Measurements from ENCODE around the gene CCDC170. TPM values are rescaled to one million over a fixed set of nuclear protein-coding genes. Genes with fewer than 3 reads are reported as not detected.
"Not testable (repeated sequence)": the region's sequence is repeated elsewhere in the genome, so short reads cannot be mapped to it uniquely, and the experiment has no call there.

Gene CCDC170
- total RNA-seq, 5 donors from 2014 or later (not counting 1 experiment from before 2014, with no cell fraction given): 0.07 to 0.32 TPM; not detected in 3

GRCh38 chr6:151544884-151545283, 51.1 kb downstream of the CCDC170 start:
- ATAC-seq (replicated peaks in 1 of 4); CTCF ChIA-PET; H3K27me3 Mint-ChIP-seq; H3K36me3 Mint-ChIP-seq; H3K4me3 ChIP-seq (ENCODE audit: control insufficient read depth in 1 of 2, extremely low read depth in 1 of 2, low read length in 1 of 2); H3K4me1 Mint-ChIP-seq; H3K27ac ChIP-seq (ENCODE audit: low read length); DNase-seq; POLR2A ChIA-PET; H3K27ac Mint-ChIP-seq; H3K9me3 ChIP-seq; H3K4me1 ChIP-seq (ENCODE audit: control insufficient read depth in 1 of 2, extremely low read depth in 1 of 2, insufficient read depth in 2 of 2, low read length in 2 of 2); H3K4me3 Mint-ChIP-seq; H3K36me3 ChIP-seq (ENCODE audit: control insufficient read depth in 2 of 2, extremely low read depth in 1 of 2, insufficient read depth in 1 of 2, low read length in 1 of 2): not testable (repeated sequence)
- WGBS (ENCODE audit: insufficient coverage): no CpG with 5 or more reads among the region's 6 CpGs
- peaks cover 2 to 10% (median 7%) of the 10 kb centered on the region in 3 donors for H3K9me3 Mint-ChIP-seq
- peaks cover 0 to 12% of the 10 kb centered on the region in 2 experiments for H3K27me3 ChIP-seq (replicated peaks in 1 of 2; ENCODE audit: control insufficient read depth in 2 of 2, extremely low read depth in 1 of 2, insufficient read depth in 2 of 2, low read length in 1 of 2)

DNA sequence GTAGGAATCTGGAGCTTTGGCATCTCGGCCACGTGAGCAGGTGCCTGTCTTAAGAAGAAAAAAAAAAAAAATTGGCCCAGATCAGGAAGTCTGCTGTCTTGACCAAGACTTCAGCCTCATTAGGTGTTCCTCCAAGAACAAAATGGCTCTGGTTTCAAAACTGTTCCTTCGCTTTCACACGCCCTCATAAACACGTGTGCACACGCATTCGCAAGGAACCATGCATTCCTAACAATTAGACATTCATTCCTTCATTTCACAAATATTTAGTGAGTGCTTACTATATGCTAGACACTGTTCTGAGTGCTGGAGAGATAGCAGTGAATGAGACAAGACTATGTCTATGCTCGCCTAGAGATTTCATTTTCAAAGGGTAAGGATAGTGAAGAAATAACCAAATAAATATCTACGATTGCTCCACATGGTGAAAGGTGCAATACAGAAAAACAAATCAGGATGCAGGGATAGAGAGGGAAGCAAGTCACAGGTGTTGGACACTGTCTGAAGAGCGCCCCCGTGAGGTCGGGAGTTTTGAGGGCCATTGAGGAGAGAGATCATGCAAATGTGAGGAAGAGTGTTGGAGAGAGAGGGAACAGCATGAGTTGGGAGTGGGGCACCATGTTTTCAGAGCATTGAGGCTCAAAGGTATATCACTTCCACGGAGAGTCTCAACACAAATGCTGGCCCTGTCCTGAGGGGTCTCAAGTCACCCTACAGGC, 53.3 kb downstream of the CCDC170 start:
- H3K27ac Mint-ChIP-seq: no peak overlapping the region
- Histone ChIP-seq H3K36me3 (ENCODE audit: control insufficient read depth in 2 of 2, extremely low read depth in 1 of 2, insufficient read depth in 1 of 2, low read length in 1 of 2) (no peaks in the 10 kb centered on the region), H3K9me3 (no peaks in the 10 kb centered on the region), H3K27me3 (replicated peaks in 1 of 2; ENCODE audit: control insufficient read depth in 2 of 2, extremely low read depth in 1 of 2, insufficient read depth in 2 of 2, low read length in 1 of 2) (peaks cover 0 to 10% of the 10 kb centered on the region in 2 experiments), H3K27ac (ENCODE audit: low read length) (no peak overlapping the region), H3K4me3 (ENCODE audit: control insufficient read depth in 1 of 2, extremely low read depth in 1 of 2, low read length in 1 of 2) (no peak overlapping the region), H3K4me1 (ENCODE audit: control insufficient read depth in 1 of 2, extremely low read depth in 1 of 2, insufficient read depth in 2 of 2, low read length in 2 of 2) (no peaks in the 10 kb centered on the region)
- DNase-seq (no peak), ATAC-seq (replicated peaks in 1 of 4) (no peak)
- ChIA-PET POLR2A (no interaction called here), CTCF (no interaction called here)
- H3K9me3 Mint-ChIP-seq: peaks cover 4 to 7% (median 4%) of the 10 kb centered on the region in 3 donors
- H3K4me3 Mint-ChIP-seq: no peak overlapping the region
- no peaks in the 10 kb centered on the region for H3K4me1 Mint-ChIP-seq
- 80% methylated on average over 6 of the region's 13 CpGs for WGBS (ENCODE audit: insufficient coverage)
- peaks cover 4 to 9% of the 10 kb centered on the region in 2 donors for H3K27me3 Mint-ChIP-seq
- H3K36me3 Mint-ChIP-seq: no peaks in the 10 kb centered on the region

DNA sequence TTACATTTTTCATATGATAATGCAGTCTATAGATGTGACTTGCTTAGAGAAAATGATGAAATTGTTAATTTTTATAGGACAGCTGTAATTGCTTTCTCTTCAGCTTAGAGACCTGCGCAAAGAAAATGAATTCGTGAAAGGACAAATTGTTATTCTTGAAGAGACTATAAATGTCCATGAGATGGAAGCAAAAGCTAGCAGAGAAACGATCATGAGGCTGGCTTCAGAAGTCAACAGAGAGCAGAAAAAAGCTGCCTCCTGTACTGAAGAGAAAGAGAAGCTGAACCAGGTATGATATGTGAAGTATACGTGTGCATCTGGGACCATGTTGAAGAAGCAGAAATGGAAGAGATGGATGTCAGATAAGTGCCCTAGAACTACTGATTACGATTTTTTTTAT, 54.4 kb downstream of the CCDC170 start:
- H3K4me3 ChIP-seq (ENCODE audit: control insufficient read depth in 1 of 2, extremely low read depth in 1 of 2, low read length in 1 of 2): no peak overlapping the region
- Mint-ChIP-seq H3K9me3 (peaks cover 4 to 7% (median 4%) of the 10 kb centered on the region in 3 donors), H3K27ac (no peak overlapping the region), H3K4me1 (no peaks in the 10 kb centered on the region), H3K27me3 (peaks cover 4 to 9% of the 10 kb centered on the region in 2 donors), H3K36me3 (no peaks in the 10 kb centered on the region), H3K4me3 (no peak overlapping the region)
- DNase-seq: no peak
- H3K9me3 ChIP-seq: no peaks in the 10 kb centered on the region
- CTCF ChIA-PET: no interaction called here
- H3K27me3 ChIP-seq (replicated peaks in 1 of 2; ENCODE audit: control insufficient read depth in 2 of 2, extremely low read depth in 1 of 2, insufficient read depth in 2 of 2, low read length in 1 of 2): peaks cover 0 to 10% of the 10 kb centered on the region in 2 experiments
- 100% methylated on average over 3 of the region's 5 CpGs for WGBS (ENCODE audit: insufficient coverage)
- POLR2A ChIA-PET: no interaction called here
- H3K36me3 ChIP-seq (ENCODE audit: control insufficient read depth in 2 of 2, extremely low read depth in 1 of 2, insufficient read depth in 1 of 2, low read length in 1 of 2): no peaks in the 10 kb centered on the region
- H3K4me1 ChIP-seq (ENCODE audit: control insufficient read depth in 1 of 2, extremely low read depth in 1 of 2, insufficient read depth in 2 of 2, low read length in 2 of 2): no peaks in the 10 kb centered on the region
- no peak for ATAC-seq (replicated peaks in 1 of 4)
- no peak overlapping the region for H3K27ac ChIP-seq (ENCODE audit: low read length)

- Mint-ChIP-seq H3K9me3 (peaks cover 4 to 7% (median 4%) of the 10 kb centered on the region in 3 donors), H3K4me1 (no peaks in the 10 kb centered on the region), H3K27me3 (peaks cover 4 to 9% of the 10 kb centered on the region in 2 donors), H3K27ac (no peak overlapping the region), H3K4me3 (no peak overlapping the region), H3K36me3 (no peaks in the 10 kb centered on the region)
- Histone ChIP-seq H3K27ac (ENCODE audit: low read length) (no peak overlapping the region), H3K9me3 (no peaks in the 10 kb centered on the region), H3K36me3 (ENCODE audit: control insufficient read depth in 2 of 2, extremely low read depth in 1 of 2, insufficient read depth in 1 of 2, low read length in 1 of 2) (no peaks in the 10 kb centered on the region), H3K4me3 (ENCODE audit: control insufficient read depth in 1 of 2, extremely low read depth in 1 of 2, low read length in 1 of 2) (no peak overlapping the region), H3K27me3 (replicated peaks in 1 of 2; ENCODE audit: control insufficient read depth in 2 of 2, extremely low read depth in 1 of 2, insufficient read depth in 2 of 2, low read length in 1 of 2) (peaks cover 0 to 10% of the 10 kb centered on the region in 2 experiments), H3K4me1 (ENCODE audit: control insufficient read depth in 1 of 2, extremely low read depth in 1 of 2, insufficient read depth in 2 of 2, low read length in 2 of 2) (no peaks in the 10 kb centered on the region)
- no peak for DNase-seq
- WGBS (ENCODE audit: insufficient coverage): no CpG with 5 or more reads among the region's 1 CpG
- ChIA-PET CTCF (interaction anchor here in 1 of 2 donors (0.5 to 0.8 kb wide), 2 partner anchors 72 to 893 kb away, joined by 3 read pairs; no protein-coding TSS in a partner anchor), POLR2A (no interaction called here)
- no peak for ATAC-seq (replicated peaks in 1 of 4)
These were observed 56.0 kb downstream of the CCDC170 start for GRCh38 chr6:151549790-151550189.

GRCh38 chr6:151550618-151551017, 56.8 kb downstream of the CCDC170 start:
- Histone ChIP-seq H3K9me3 (no peaks in the 10 kb centered on the region), H3K27ac (ENCODE audit: low read length) (no peak overlapping the region), H3K4me1 (ENCODE audit: control insufficient read depth in 1 of 2, extremely low read depth in 1 of 2, insufficient read depth in 2 of 2, low read length in 2 of 2) (no peaks in the 10 kb centered on the region), H3K36me3 (ENCODE audit: control insufficient read depth in 2 of 2, extremely low read depth in 1 of 2, insufficient read depth in 1 of 2, low read length in 1 of 2) (no peaks in the 10 kb centered on the region), H3K4me3 (ENCODE audit: control insufficient read depth in 1 of 2, extremely low read depth in 1 of 2, low read length in 1 of 2) (no peak overlapping the region), H3K27me3 (replicated peaks in 1 of 2; ENCODE audit: control insufficient read depth in 2 of 2, extremely low read depth in 1 of 2, insufficient read depth in 2 of 2, low read length in 1 of 2) (peaks cover 0 to 9% of the 10 kb centered on the region in 2 experiments)
- Mint-ChIP-seq H3K27me3 (peaks cover 4 to 9% of the 10 kb centered on the region in 2 donors), H3K4me3 (no peak overlapping the region), H3K36me3 (no peaks in the 10 kb centered on the region), H3K4me1 (no peaks in the 10 kb centered on the region), H3K9me3 (peaks cover 4 to 7% (median 4%) of the 10 kb centered on the region in 3 donors), H3K27ac (no peak overlapping the region)
- WGBS (ENCODE audit: insufficient coverage): 88% methylated on average over 1 of the region's 3 CpGs
- DNase-seq (no peak), ATAC-seq (replicated peaks in 1 of 4) (no peak)
- POLR2A ChIA-PET: no interaction called here
- CTCF ChIA-PET: interaction anchor here in 1 of 2 donors (0.8 kb wide), 1 partner anchor 894 kb away, joined by 3 read pairs; no protein-coding TSS in a partner anchor

DNA sequence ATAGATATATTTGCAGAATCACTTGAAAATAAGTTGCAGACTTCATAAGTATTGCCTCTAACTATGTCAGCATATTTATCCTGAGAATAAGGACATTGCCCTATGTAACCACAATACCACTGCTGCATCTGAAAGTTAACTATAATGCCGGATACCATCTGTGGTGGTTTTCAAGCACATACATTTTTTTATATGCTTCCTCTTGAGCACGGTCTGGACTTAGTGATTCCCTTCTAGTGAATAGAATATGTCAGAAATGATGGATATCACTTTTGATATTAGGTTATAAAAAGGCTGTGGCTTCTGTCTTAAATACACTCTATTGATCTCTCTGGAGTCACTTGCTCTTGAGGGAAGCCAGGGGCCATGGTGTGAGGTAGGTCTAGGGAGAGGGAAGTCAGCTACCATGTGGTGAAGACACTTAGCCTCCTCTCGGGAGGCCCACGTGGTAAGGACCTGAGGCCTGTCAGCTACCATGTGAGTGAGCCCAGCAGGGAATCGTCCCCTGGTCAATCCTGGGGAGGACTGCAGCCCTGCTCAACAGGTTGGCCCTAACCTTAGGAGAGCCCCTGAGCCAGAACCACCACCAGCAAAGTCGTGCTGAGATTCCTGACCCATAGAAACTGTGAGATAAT, 57.5 kb downstream of the CCDC170 start:
- ChIA-PET POLR2A (no interaction called here), CTCF (interaction anchor here in 1 of 2 donors (0.7 kb wide), 1 partner anchor 661 kb away, joined by 10 read pairs; no protein-coding TSS in a partner anchor)
- Histone ChIP-seq H3K27ac (ENCODE audit: low read length) (no peak overlapping the region), H3K27me3 (replicated peaks in 1 of 2; ENCODE audit: control insufficient read depth in 2 of 2, extremely low read depth in 1 of 2, insufficient read depth in 2 of 2, low read length in 1 of 2) (peaks cover 0 to 4% of the 10 kb centered on the region in 2 experiments), H3K36me3 (ENCODE audit: control insufficient read depth in 2 of 2, extremely low read depth in 1 of 2, insufficient read depth in 1 of 2, low read length in 1 of 2) (no peaks in the 10 kb centered on the region), H3K4me1 (ENCODE audit: control insufficient read depth in 1 of 2, extremely low read depth in 1 of 2, insufficient read depth in 2 of 2, low read length in 2 of 2) (no peaks in the 10 kb centered on the region), H3K4me3 (ENCODE audit: control insufficient read depth in 1 of 2, extremely low read depth in 1 of 2, low read length in 1 of 2) (no peak overlapping the region), H3K9me3 (no peaks in the 10 kb centered on the region)
- DNase-seq (no peak), ATAC-seq (replicated peaks in 1 of 4) (no peak)
- 42% methylated on average over 2 of the region's 6 CpGs for WGBS (ENCODE audit: insufficient coverage)
- Mint-ChIP-seq H3K27ac (no peak overlapping the region), H3K4me1 (no peaks in the 10 kb centered on the region), H3K27me3 (peaks cover 4 to 5% of the 10 kb centered on the region in 2 donors), H3K4me3 (no peak overlapping the region), H3K36me3 (no peaks in the 10 kb centered on the region), H3K9me3 (peaks cover 4 to 7% (median 4%) of the 10 kb centered on the region in 3 donors)

Measured in T-cell (primary cell).